PC-9 (cell line): ENCODE measurements around the gene FAM43A. TPM values are rescaled to one million over a fixed set of nuclear protein-coding genes. Genes with fewer than 3 reads are reported as not detected.

Experiments
- BruUV-seq: library from RNA; stranded (reverse); fragments of 400-500 nt; replicated peaks from 2 replicates; lab custom pipeline; 2021; lab: Mats Ljungman, UMichigan
- CTCF ChIA-PET: fragments of 300-600 bp; sonication (Branson Sonifier 250); formaldehyde crosslinking; loops from one replicate; lab custom pipeline; 2022; ENCODE audit warnings: antibody characterized with exemption; lab: Charles Lee
- POLR2A ChIA-PET: fragments of 300-600 bp; sonication (Branson Sonifier 250); formaldehyde crosslinking; loops from one replicate; lab custom pipeline; 2022; ENCODE audit warnings: antibody characterized with exemption; ENCODE audit not compliant: unreplicated experiment; lab: Charles Lee
- DNase-seq, 2 experiments: peaks; one replicate each; pipeline versions ENCODE4 v3.0.0 to v3.0.0-alpha.2; 2015 to 2022; ENCODE audit warnings: mixed read lengths in 1 of 2
- H2AFZ ChIP-seq: fragments of 200-600 bp; sonication (generic); 2 replicates; pipeline ENCODE4 v1.8.1; 2017; ENCODE audit warnings: antibody characterized with exemption
- H3F3A ChIP-seq: fragments of 200-600 bp; sonication (generic); 2 replicates; pipeline ENCODE4 v1.8.1; 2017; ENCODE audit warnings: antibody characterized with exemption, mild to moderate bottlenecking, low read depth; ENCODE audit not compliant: insufficient read depth
- H3K27ac ChIP-seq: fragments of 200-600 bp; sonication (generic); 2 replicates; pipeline ENCODE4 v1.6.1; 2016; ENCODE audit warnings: mixed run types
- H3K27me3 ChIP-seq: fragments of 200-600 bp; sonication (generic); 2 replicates; pipeline ENCODE4 v1.6.1; 2016; ENCODE audit warnings: low read depth, mixed run types; ENCODE audit not compliant: insufficient read depth
- H3K36me3 ChIP-seq: fragments of 200-600 bp; sonication (generic); 2 replicates; pipeline ENCODE4 v1.6.1; 2016; ENCODE audit warnings: low read depth, mixed run types
- H3K4me1 ChIP-seq: fragments of 200-600 bp; sonication (generic); replicated peaks from 2 replicates; pipeline ENCODE4 v1.6.1; 2016; ENCODE audit warnings: mixed run types; ENCODE audit not compliant: insufficient read depth
- H3K4me2 ChIP-seq: fragments of 200-600 bp; sonication (generic); 2 replicates; pipeline ENCODE4 v1.6.1; 2017; ENCODE audit warnings: mixed run types
- H3K4me3 ChIP-seq: fragments of 200-600 bp; sonication (generic); 2 replicates; pipeline ENCODE4 v1.6.1; 2016; ENCODE audit warnings: mixed run types
- H3K79me2 ChIP-seq: fragments of 200-600 bp; sonication (generic); 2 replicates; pipeline ENCODE4 v1.6.1; 2017; ENCODE audit warnings: low read depth, mixed run types
- H3K9me2 ChIP-seq: fragments of 200-600 bp; sonication (generic); 2 replicates; pipeline ENCODE4 v1.8.1; 2017; ENCODE audit warnings: mild to moderate bottlenecking; ENCODE audit not compliant: insufficient read depth
- H3K9me3 ChIP-seq: fragments of 200-600 bp; sonication (generic); 2 replicates; pipeline ENCODE4 v1.8.1; 2016; ENCODE audit warnings: low read depth; ENCODE audit not compliant: insufficient read depth
- H4K20me1 ChIP-seq: fragments of 200-600 bp; sonication (generic); 2 replicates; pipeline ENCODE4 v1.8.1; 2017; ENCODE audit not compliant: insufficient read depth
- EZH2 ChIP-seq: fragments of 200-600 bp; sonication (generic); IDR thresholded peaks from 2 replicates; pipeline ENCODE4 v1.8.0; 2017; ENCODE audit warnings: antibody characterized with exemption, low read depth
- intact Hi-C: fragments of 100-400 bp; cut with micrococcal nuclease; formaldehyde crosslinking; loops from one replicate; pipeline ENCODE4 v1.10.0; 2022; ENCODE audit not compliant: unreplicated experiment
- total RNA-seq: library from RNA; stranded (reverse); gene quantifications from 2 replicates; pipeline ENCODE4 v1.2.3, GENCODE V29; 2021
- TF ChIP-seq, protein P1 (sequence below): fragments of 200-600 bp; sonication (generic); conservative IDR thresholded peaks from 2 replicates; pipeline ENCODE4 v1.6.1; 2017; ENCODE audit warnings: mixed run types, antibody characterized with exemption, mild to moderate bottlenecking, moderate library complexity

FAM43A gene
- total RNA-seq, 1 experiment from 2014 or later = 8.8 TPM

DNA sequence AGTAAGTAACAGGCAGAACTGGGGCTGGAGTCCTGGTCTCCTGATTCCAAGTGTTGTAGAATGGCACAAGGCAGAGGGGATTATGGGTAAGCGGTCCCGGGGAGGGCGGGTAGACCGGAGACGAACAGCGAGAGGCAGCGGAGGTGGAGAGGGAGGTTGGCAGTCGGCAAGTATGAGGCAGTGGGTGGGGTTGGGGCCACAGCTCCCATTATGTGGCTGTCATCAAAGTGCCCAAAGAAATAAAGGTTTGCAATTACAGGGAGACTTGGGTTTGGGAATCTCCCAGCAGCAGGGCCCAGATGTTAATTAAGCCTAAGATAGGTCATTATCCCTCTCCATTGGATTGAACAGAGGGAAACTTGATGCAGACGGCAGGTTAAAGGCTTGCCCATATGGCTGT lies 16.9 kb downstream of the FAM43A start:
- no peaks in the 10 kb centered on the region for H3K36me3 ChIP-seq
- no peak overlapping the region for H2AFZ ChIP-seq
- intact Hi-C loops = no loop called here
- CTCF ChIA-PET = no interaction called here
- H3K9me3 ChIP-seq = no peaks in the 10 kb centered on the region; the same call in 1 of the 2 replicates
- peaks cover 7% of the 10 kb centered on the region; the same call in 1 of the 2 replicates for H3K4me1 ChIP-seq
- no TSS peak for BruUV-seq
- 0 out of 2 replicates have a peak, but pooled peaks cover 5% of the 10 kb centered on the region for H3F3A ChIP-seq
- POLR2A ChIA-PET = no interaction called here
- H3K79me2 ChIP-seq = no peaks in the 10 kb centered on the region
- H3K27ac ChIP-seq = no peak overlapping the region
- H4K20me1 ChIP-seq = no peaks in the 10 kb centered on the region
- no peak for TF ChIP-seq EZH2
- TF ChIP-seq, protein P1, sequence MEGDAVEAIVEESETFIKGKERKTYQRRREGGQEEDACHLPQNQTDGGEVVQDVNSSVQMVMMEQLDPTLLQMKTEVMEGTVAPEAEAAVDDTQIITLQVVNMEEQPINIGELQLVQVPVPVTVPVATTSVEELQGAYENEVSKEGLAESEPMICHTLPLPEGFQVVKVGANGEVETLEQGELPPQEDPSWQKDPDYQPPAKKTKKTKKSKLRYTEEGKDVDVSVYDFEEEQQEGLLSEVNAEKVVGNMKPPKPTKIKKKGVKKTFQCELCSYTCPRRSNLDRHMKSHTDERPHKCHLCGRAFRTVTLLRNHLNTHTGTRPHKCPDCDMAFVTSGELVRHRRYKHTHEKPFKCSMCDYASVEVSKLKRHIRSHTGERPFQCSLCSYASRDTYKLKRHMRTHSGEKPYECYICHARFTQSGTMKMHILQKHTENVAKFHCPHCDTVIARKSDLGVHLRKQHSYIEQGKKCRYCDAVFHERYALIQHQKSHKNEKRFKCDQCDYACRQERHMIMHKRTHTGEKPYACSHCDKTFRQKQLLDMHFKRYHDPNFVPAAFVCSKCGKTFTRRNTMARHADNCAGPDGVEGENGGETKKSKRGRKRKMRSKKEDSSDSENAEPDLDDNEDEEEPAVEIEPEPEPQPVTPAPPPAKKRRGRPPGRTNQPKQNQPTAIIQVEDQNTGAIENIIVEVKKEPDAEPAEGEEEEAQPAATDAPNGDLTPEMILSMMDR = no peak
- no peak overlapping the region for H3K4me3 ChIP-seq
- H3K27me3 ChIP-seq = no peaks in the 10 kb centered on the region
- peak in 1 of 2 experiments; percentile 26 for DNase-seq
- H3K4me2 ChIP-seq = no peak overlapping the region
- H3K9me2 ChIP-seq = no peaks in the 10 kb centered on the region

DNA sequence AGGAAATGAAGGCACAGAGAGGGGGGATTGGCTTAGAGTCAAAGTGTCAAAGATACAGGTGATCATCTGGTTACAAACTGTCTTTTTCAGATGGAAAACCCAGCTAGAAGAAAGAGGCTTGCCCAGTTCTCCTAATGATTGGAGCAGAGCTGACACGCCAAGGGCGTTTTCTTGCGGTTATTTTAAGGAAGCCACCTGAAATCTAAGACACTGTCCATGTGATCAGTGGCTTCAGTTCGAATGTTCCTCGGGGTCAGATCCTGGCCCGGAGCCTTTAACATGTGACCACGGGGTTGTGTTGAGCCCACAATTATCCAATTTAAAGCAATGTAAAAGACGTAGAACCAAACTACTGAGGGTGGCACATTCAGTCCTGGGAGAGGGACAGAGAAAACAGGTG lies 19.5 kb downstream of the FAM43A start:
- Histone ChIP-seq H3K9me2 (no peaks in the 10 kb centered on the region), H4K20me1 (no peaks in the 10 kb centered on the region), H3K27ac (no peak overlapping the region), H3K4me2 (no peak overlapping the region), H3K27me3 (no peaks in the 10 kb centered on the region), H2AFZ (no peak overlapping the region), H3K4me1 (peaks cover 7% of the 10 kb centered on the region; the same call in 1 of the 2 replicates), H3K9me3 (no peaks in the 10 kb centered on the region), H3K36me3 (no peaks in the 10 kb centered on the region), H3K79me2 (no peaks in the 10 kb centered on the region), H3K4me3 (no peak overlapping the region), H3F3A (0 out of 2 replicates have a peak, but pooled peaks cover 5% of the 10 kb centered on the region)
- CTCF ChIA-PET = no interaction called here
- TF ChIP-seq, protein P1 = no peak
- TF ChIP-seq EZH2 = no peak
- DNase-seq = peak in 1 of 2 experiments; percentile 15
- POLR2A ChIA-PET = interaction anchor here (0.7 kb wide), 1 partner anchor 9 kb away, joined by 5 read pairs; no protein-coding TSS in a partner anchor
- BruUV-seq = no TSS peak
- intact Hi-C loops = no loop called here

DNA sequence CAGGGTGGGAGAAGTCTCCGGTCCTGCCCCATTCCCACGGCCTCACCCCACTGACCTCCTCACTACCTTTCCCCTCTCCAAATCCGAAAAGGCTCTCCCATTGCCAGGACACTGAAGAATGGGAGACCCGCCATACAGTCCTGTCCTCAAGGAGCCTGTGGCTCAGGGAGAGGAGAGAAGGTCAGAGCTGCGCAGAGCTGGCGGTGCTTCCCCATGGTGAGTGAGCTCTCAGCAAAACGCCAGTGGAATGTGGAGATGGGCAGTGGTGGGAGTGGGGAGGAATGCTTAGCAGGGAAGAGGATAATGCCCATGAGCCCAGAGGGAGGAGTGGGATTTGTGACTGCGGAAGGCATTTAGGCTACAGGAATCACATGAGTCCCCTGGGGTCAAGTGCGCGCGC lies 20.1 kb downstream of the FAM43A start:
- Histone ChIP-seq H3K27me3 (no peaks in the 10 kb centered on the region), H3K36me3 (no peaks in the 10 kb centered on the region), H3K4me1 (peaks cover 7% of the 10 kb centered on the region; the same call in 1 of the 2 replicates), H4K20me1 (no peaks in the 10 kb centered on the region), H3K9me3 (no peaks in the 10 kb centered on the region), H3K4me2 (no peak overlapping the region), H3K9me2 (no peaks in the 10 kb centered on the region), H3K79me2 (no peaks in the 10 kb centered on the region), H2AFZ (no peak overlapping the region), H3F3A (0 out of 2 replicates have a peak, but pooled peaks cover 5% of the 10 kb centered on the region), H3K27ac (no peak overlapping the region), H3K4me3 (no peak overlapping the region)
- intact Hi-C loops = no loop called here
- DNase-seq = peak in 1 of 2 experiments; percentile 26
- TF ChIP-seq, protein P1 = no peak
- no peak for TF ChIP-seq EZH2
- ChIA-PET CTCF (no interaction called here), POLR2A (no interaction called here)
- no TSS peak for BruUV-seq
